Measurements from ENCODE around the gene FGF11. TPM values are rescaled to one million over a fixed set of nuclear protein-coding genes. Genes with fewer than 3 reads are reported as not detected.

The FGF11 gene
- total RNA-seq, 4 donors from 2014 or later, result 0.88 to 1.3 (median 1.2) TPM; not detected in 1

- TF ChIP-seq, protein P1, sequence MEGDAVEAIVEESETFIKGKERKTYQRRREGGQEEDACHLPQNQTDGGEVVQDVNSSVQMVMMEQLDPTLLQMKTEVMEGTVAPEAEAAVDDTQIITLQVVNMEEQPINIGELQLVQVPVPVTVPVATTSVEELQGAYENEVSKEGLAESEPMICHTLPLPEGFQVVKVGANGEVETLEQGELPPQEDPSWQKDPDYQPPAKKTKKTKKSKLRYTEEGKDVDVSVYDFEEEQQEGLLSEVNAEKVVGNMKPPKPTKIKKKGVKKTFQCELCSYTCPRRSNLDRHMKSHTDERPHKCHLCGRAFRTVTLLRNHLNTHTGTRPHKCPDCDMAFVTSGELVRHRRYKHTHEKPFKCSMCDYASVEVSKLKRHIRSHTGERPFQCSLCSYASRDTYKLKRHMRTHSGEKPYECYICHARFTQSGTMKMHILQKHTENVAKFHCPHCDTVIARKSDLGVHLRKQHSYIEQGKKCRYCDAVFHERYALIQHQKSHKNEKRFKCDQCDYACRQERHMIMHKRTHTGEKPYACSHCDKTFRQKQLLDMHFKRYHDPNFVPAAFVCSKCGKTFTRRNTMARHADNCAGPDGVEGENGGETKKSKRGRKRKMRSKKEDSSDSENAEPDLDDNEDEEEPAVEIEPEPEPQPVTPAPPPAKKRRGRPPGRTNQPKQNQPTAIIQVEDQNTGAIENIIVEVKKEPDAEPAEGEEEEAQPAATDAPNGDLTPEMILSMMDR (IDR thresholded peaks at IDR 0.05; ENCODE audit: low read depth), result no peak
Measured at GRCh38 chr17:7426203-7426863, 13.0 kb upstream of the FGF11 start.

DNA sequence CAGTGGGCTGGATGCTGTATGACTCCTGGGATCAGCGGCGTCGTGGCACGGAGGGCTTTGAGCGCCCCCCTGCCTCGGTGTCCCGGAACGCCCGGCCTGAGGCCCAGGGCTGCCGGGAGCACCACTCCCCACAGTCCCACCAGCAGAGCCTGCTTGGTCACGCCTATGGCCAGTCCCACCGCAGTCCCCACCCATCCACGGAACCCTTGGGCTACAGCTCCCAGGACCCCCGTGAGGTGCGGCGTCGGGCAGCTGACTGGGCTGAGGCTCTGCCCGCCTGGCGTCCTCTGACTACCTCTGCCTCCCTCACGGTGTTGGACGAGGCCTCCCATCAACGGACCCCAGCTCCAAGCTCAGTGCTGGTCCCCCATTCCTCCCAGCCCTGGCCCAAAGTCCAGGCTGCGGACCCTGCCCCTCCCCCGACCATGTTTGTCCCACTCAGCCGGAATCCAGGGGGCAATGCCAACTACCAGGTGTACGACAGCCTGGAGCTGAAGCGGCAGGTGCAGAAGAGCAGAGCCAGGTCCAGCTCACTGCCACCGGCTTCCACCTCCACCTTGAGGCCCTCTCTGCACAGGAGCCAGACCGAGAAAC is 12.3 kb upstream of the FGF11 start:
- TF ChIP-seq, protein P1 (IDR thresholded peaks at IDR 0.05; ENCODE audit: low read depth), result no peak

DNA sequence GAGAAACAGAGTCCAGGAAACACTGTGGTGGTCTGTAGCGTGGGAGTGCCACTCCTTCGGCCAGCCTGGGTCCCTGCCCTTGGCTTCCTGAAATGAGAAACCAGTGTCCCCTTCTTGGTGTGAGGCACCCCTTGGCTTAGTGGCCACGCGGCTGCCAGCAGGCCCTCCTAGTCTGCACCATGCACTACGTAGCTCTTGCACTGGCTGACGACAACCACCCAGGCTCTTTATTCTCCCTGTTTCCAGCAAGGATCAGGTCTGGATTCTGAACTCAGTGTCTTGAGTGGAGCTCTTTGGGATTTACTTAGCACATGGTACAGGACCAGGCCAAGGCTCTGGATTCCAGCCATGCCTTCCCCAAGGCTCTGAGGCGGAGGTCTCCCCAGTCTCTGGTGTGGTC is 11.8 kb upstream of the FGF11 start:
- TF ChIP-seq, protein P1 (IDR thresholded peaks at IDR 0.05; ENCODE audit: low read depth), result no peak

DNA sequence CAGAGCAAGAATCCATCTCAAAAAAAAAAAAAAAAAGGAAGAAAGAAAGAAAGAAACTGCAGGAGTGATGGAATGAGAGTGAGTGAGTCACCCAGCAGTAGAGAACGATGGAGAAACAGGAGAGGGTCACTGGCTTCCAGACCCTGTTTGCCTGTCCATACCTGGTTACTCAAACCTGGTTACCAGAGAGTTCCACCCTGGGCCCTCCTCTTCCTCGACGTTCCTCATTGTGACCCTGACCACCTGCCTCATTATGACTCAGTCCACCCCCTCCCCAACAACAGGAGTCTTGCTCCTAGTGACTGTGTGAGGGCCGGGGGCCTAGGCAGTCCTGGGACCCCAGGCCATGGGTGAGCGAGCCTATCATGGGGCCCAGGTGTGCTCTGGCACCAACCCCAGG is 10.8 kb upstream of the FGF11 start, which contains the start of gene SPEM3:
TSS of gene SPEM3 (plus strand) at position 301 of the 400 bp plus-strand sequence. CDS start at position 347, 46 bp downstream.
- TF ChIP-seq, protein P1 (IDR thresholded peaks at IDR 0.05; ENCODE audit: low read depth), result no peak

DNA sequence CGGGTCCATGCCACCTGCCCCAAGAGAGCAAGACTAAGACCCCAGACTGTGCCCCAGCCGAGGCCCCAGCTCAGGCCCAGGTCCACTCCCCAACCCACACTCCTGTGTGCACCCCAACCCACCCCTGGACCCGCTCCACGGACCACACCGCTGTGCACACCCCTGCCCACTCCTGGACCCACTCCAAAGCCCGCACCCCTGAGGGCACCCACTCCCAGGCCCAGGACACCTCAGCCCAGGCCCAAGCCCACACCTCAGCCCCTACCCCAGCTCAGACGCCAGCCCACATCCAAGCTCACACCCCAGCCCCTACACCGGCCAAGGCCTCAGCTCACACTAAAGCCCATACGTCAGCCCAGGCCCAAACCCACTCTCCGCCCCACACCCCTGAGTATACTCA is 9.6 kb upstream of the FGF11 start:
- TF ChIP-seq, protein P1 (IDR thresholded peaks at IDR 0.05; ENCODE audit: low read depth), result no peak

DNA sequence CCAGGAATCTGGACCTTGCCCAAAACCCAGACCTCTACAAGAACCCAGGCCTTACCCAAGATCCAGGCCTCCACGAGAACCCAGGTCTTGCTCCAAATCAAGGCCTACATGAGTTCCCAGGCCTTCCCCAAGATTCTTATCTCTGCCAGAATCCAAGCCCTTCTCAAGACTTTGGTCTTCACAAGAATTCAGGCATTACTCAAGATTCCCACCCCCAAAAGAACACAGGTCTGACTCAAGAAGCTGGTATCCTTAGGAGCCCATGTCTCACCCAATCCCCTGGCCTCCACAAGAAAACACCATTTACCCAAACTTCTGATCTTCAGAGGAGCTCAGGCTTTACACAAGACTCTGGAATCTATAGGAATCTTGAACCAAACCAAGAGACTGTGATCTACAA is 8.1 kb upstream of the FGF11 start:
- TF ChIP-seq, protein P1 (IDR thresholded peaks at IDR 0.05; ENCODE audit: low read depth), result no peak

DNA sequence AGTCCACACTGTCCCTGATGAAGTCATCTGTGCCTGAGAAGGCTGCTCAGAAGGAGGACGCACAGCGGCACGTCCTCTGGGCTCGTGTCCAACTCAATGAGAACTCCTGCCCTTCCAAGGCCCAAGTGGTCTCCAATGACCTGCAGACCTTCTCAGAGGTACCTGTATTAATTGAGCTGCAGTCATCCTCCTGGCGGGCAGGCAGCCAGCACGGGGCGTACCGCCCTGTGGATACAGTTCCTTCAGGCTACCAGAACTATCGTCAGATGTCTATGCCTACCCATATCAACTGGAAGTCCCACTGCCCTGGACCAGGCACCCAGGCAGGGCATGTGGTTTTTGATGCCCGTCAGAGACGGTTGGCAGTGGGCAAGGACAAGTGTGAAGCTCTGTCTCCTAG is 7.0 kb upstream of the FGF11 start:
- TF ChIP-seq, protein P1 (IDR thresholded peaks at IDR 0.05; ENCODE audit: low read depth), result no peak
